Stimulated activated CD4-positive, alpha-beta T cell treated with anti-CD3 and anti-CD28 coated beads, TNF-alpha, amount 100 ng/mL, for 4 hours (primary cell): ENCODE results near the gene KRCC1.
"Not testable (repeated sequence)": the region's sequence is repeated elsewhere in the genome, so short reads cannot be mapped to it uniquely, and the experiment has no call there.

Source experiments
- DNase-seq, 3 experiments: peaks; one replicate each; pipeline ENCODE4 v3.0.0-alpha.2; 2020; ENCODE audit warnings: low read depth in 3 of 3

KRCC1 gene

GRCh38 chr2:88000474-88000873 lies 55.1 kb downstream of the KRCC1 start:
- DNase-seq: not testable (repeated sequence)

GRCh38 chr2:87996570-87996969 lies 59.0 kb downstream of the KRCC1 start:
- no peak for DNase-seq

DNA sequence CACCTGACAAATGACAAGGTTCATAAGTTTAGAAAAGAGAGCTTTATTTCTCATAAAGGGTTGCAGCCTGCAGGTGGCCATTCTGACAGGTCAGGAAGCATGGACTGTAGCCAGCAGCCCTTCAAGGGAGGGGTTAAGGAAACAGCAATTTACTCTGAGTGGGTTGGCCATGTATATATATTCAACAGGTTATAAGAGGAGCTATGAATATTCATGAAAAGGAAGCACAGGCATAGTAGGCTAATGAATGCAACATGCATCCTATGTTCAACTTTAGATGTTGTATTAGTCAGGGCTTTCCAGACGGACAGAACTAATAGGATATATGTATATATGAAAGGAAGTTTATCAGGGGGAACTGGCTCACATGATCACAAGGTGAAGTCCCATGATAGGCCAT lies 59.8 kb downstream of the KRCC1 start:
- DNase-seq: no peak

GRCh38 chr2:87994304-87994850 lies 61.2 kb downstream of the KRCC1 start:
- DNase-seq: not testable (repeated sequence)

GRCh38 chr2:87992569-87992968 lies 63.0 kb downstream of the KRCC1 start:
- not testable (repeated sequence) for DNase-seq

- DNase-seq: not testable (repeated sequence)
Measured at GRCh38 chr2:87987473-87987872, 68.1 kb downstream of the KRCC1 start.

GRCh38 chr2:87985902-87986301 lies 69.7 kb downstream of the KRCC1 start:
- not testable (repeated sequence) for DNase-seq

- not testable (repeated sequence) for DNase-seq
Measured at GRCh38 chr2:87981182-87981581, 74.4 kb downstream of the KRCC1 start.
